HG03354 (cell line): ENCODE results near the gene ETDA.
A peak's percentile ranks its signal among the peaks of the same experiment; 100 is the strongest.
"Not testable (repeated sequence)": the region's sequence is repeated elsewhere in the genome, so short reads cannot be mapped to it uniquely, and the experiment has no call there.

ENCODE experiments used
- ATAC-seq: cut with Tn5 transposase; IDR thresholded peaks from one replicate; pipeline ENCODE4 v1.9.1; 2021; ENCODE audit warnings: mild to moderate bottlenecking; ENCODE audit not compliant: unreplicated experiment, poor library complexity, severe bottlenecking

The ETDA gene

GRCh38 chrX:135252011-135252518 is at the start of gene ETDA:
Gene ETDA (plus strand): TSS chrX:135252061. CDS start chrX:135253277, 1,216 bp downstream.
- ATAC-seq = not testable (repeated sequence)

GRCh38 chrX:135206427-135206826 is 45.4 kb upstream of the ETDA start:
- ATAC-seq = not testable (repeated sequence)

GRCh38 chrX:135213200-135213844 is 38.5 kb upstream of the ETDA start:
- ATAC-seq = no peak

- ATAC-seq = not testable (repeated sequence)
Observed at GRCh38 chrX:135245989-135246388, 5.9 kb upstream of the ETDA start.

- not testable (repeated sequence) for ATAC-seq
Observed at GRCh38 chrX:135256087-135256684, 4.3 kb downstream of the ETDA start.

GRCh38 chrX:135256923-135257322 is 5.1 kb downstream of the ETDA start:
- no peak for ATAC-seq

- ATAC-seq = no peak
Observed at GRCh38 chrX:135257469-135257868, 5.6 kb downstream of the ETDA start.

GRCh38 chrX:135260976-135261375 is 9.1 kb downstream of the ETDA start:
- not testable (repeated sequence) for ATAC-seq

- not testable (repeated sequence) for ATAC-seq
Observed at GRCh38 chrX:135263376-135263775, 11.5 kb downstream of the ETDA start.

- ATAC-seq = no peak
Observed at GRCh38 chrX:135264206-135264605, 12.3 kb downstream of the ETDA start.

- no peak for ATAC-seq
Observed at GRCh38 chrX:135273162-135273561, 21.3 kb downstream of the ETDA start.

GRCh38 chrX:135275973-135276372 is 24.1 kb downstream of the ETDA start:
- no peak for ATAC-seq

- ATAC-seq = no peak
Observed at GRCh38 chrX:135287266-135287823, 35.5 kb downstream of the ETDA start.

- peak; percentile 99 for ATAC-seq
Observed at GRCh38 chrX:135295238-135295943, 43.5 kb downstream of the ETDA start.

- ATAC-seq = peak; percentile 60
Observed at GRCh38 chrX:135295944-135296305, 44.1 kb downstream of the ETDA start.

GRCh38 chrX:135302269-135302873 is 50.5 kb downstream of the ETDA start:
- no peak for ATAC-seq
